ENCODE measurements around the gene ZAR1L.

GRCh38 chr13:32277839-32278238 lies 37.3 kb downstream of the ZAR1L start:
- no peak for TF ChIP-seq CTCF (IDR thresholded peaks at IDR 0.05; ENCODE audit: low read depth, low read length)
- no peak for TF ChIP-seq POLR2A (IDR thresholded peaks at IDR 0.05; ENCODE audit: extremely low read depth, insufficient read length)
